Measurements from ENCODE around the gene NXPH3.

The NXPH3 gene

DNA sequence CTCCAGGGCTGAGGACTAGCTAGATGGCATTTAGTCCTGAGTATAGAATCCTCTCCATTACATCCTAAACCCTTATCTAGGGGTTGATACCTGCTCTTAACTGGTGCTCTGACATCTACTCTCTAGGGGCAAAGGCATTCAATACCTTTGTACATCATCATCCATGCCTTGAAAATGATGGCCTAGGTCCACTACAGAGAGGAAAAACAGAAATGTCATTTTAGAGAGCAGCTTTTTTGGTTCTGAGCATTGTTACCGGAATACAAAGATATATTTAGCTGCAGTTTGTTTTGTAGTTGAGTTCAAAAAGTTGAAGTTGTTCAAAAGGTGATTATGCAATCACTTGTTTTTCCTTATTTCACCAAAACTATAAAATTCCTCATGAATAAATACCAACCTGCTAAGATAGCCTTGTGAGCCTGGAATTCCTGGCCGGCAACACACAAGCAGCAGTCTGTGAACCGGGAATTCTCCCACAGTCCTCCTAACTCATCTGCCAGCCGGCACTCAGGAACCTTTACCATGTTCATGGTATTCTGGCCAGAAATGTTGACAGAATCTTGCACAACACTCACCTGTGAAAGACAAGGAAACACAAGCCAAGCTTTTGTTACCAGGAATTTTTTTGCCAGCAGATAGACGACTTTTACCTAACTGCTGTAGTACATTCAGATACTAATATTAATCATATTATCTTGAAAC lies 35.4 kb downstream of the NXPH3 start:
- no peak overlapping the region for H3K4me3 ChIP-seq (ENCODE audit: low read depth, low read length)
- DNase-seq (ENCODE audit: low read depth), result no peak
- no peak for TF ChIP-seq POLR2A (IDR thresholded peaks at IDR 0.05; ENCODE audit: extremely low read depth, insufficient read length)
- no peak for TF ChIP-seq MYC (IDR thresholded peaks at IDR 0.05; ENCODE audit: low read depth, low read length)
- TF ChIP-seq, protein P1, sequence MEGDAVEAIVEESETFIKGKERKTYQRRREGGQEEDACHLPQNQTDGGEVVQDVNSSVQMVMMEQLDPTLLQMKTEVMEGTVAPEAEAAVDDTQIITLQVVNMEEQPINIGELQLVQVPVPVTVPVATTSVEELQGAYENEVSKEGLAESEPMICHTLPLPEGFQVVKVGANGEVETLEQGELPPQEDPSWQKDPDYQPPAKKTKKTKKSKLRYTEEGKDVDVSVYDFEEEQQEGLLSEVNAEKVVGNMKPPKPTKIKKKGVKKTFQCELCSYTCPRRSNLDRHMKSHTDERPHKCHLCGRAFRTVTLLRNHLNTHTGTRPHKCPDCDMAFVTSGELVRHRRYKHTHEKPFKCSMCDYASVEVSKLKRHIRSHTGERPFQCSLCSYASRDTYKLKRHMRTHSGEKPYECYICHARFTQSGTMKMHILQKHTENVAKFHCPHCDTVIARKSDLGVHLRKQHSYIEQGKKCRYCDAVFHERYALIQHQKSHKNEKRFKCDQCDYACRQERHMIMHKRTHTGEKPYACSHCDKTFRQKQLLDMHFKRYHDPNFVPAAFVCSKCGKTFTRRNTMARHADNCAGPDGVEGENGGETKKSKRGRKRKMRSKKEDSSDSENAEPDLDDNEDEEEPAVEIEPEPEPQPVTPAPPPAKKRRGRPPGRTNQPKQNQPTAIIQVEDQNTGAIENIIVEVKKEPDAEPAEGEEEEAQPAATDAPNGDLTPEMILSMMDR (IDR thresholded peaks at IDR 0.05; ENCODE audit: low read depth, low read length), result no peak
- TF ChIP-seq, protein P2, sequence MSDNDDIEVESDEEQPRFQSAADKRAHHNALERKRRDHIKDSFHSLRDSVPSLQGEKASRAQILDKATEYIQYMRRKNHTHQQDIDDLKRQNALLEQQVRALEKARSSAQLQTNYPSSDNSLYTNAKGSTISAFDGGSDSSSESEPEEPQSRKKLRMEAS (IDR thresholded peaks at IDR 0.05; ENCODE audit: low read depth, low read length), result no peak

GRCh38 chr17:49612726-49613125 lies 37.1 kb downstream of the NXPH3 start:
- TF ChIP-seq, protein P2 (IDR thresholded peaks at IDR 0.05; ENCODE audit: low read depth, low read length), result no peak
- TF ChIP-seq, protein P1 (IDR thresholded peaks at IDR 0.05; ENCODE audit: low read depth, low read length), result no peak
- no peak for TF ChIP-seq MYC (IDR thresholded peaks at IDR 0.05; ENCODE audit: low read depth, low read length)
- no peak for TF ChIP-seq POLR2A (IDR thresholded peaks at IDR 0.05; ENCODE audit: extremely low read depth, insufficient read length)
- no peak for DNase-seq (ENCODE audit: low read depth)

DNA sequence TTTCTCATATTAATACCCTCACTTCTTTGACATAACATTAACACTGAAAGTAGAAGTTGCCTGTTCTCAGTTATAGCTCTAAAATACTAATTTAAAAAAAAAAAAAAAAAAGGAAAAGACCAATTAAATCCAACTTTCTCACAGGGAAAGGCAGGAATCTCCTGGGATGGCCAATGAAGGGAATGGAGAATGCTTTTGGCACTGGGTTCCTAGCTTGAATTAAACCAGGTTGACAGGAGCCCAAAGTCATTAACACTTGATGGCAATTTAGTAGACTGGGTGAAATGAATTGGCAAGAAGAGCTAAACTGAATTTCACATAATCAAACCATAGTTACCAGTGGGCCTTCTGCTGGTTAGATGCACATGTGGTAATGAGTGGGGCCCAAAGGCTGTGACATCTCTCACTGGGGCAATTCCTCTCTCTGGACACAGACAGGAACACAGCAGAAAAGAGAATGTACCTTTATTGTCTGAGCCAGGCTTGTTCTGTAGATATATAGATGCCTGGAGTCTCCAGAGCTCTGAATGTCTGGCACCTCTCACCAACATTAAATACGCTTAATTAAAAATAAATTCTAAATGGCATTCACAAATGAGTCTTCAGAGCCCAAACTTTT lies 37.6 kb downstream of the NXPH3 start:
- TF ChIP-seq POLR2A (IDR thresholded peaks at IDR 0.05; ENCODE audit: extremely low read depth, insufficient read length) (no peak), MYC (IDR thresholded peaks at IDR 0.05; ENCODE audit: low read depth, low read length) (no peak)
- TF ChIP-seq, protein P2 (IDR thresholded peaks at IDR 0.05; ENCODE audit: low read depth, low read length), result no peak
- no peak for DNase-seq (ENCODE audit: low read depth)

More at GRCh38 chr17:49612726-49613125, 37.1 kb downstream of the NXPH3 start:
- no peak overlapping the region for H3K4me3 ChIP-seq (ENCODE audit: low read depth, low read length)

GRCh38 chr17:49616086-49616485 lies 40.4 kb downstream of the NXPH3 start:
- DNase-seq (ENCODE audit: low read depth), result no peak
- no peak overlapping the region for H3K4me3 ChIP-seq (ENCODE audit: low read depth, low read length)
- no peak for TF ChIP-seq POLR2A (IDR thresholded peaks at IDR 0.05; ENCODE audit: extremely low read depth, insufficient read length)
- TF ChIP-seq, protein P2 (IDR thresholded peaks at IDR 0.05; ENCODE audit: low read depth, low read length), result no peak
- TF ChIP-seq, protein P1 (IDR thresholded peaks at IDR 0.05; ENCODE audit: low read depth, low read length), result no peak

More for the DNA sequence above, 37.6 kb downstream of the NXPH3 start:
- no peak overlapping the region for H3K4me3 ChIP-seq (ENCODE audit: low read depth, low read length)

- no peak for DNase-seq (ENCODE audit: low read depth)
- TF ChIP-seq POLR2A (IDR thresholded peaks at IDR 0.05; ENCODE audit: extremely low read depth, insufficient read length) (no peak), MYC (IDR thresholded peaks at IDR 0.05; ENCODE audit: low read depth, low read length) (no peak)
- TF ChIP-seq, protein P2 (IDR thresholded peaks at IDR 0.05; ENCODE audit: low read depth, low read length), result no peak
- TF ChIP-seq, protein P1 (IDR thresholded peaks at IDR 0.05; ENCODE audit: low read depth, low read length), result no peak
- H3K4me3 ChIP-seq (ENCODE audit: low read depth, low read length), result no peak overlapping the region
Observed at GRCh38 chr17:49616601-49617131, 41.0 kb downstream of the NXPH3 start.
